Measurements from ENCODE around the gene MEGF10.

MEGF10 gene

GRCh38 chr5:127400539-127400938, 109.9 kb downstream of the MEGF10 start:
- TF ChIP-seq CTCF (IDR thresholded peaks at IDR 0.05; ENCODE audit: borderline replicate concordance, control extremely low read depth, extremely low read depth, insufficient read depth, missing control alignments), result no peak
- no peak for DNase-seq (ENCODE audit: low spot score)

GRCh38 chr5:127400946-127401670, 110.5 kb downstream of the MEGF10 start:
- no peak for DNase-seq (ENCODE audit: low spot score)
- TF ChIP-seq CTCF (IDR thresholded peaks at IDR 0.05; ENCODE audit: borderline replicate concordance, control extremely low read depth, extremely low read depth, insufficient read depth, missing control alignments), result no peak
- in situ Hi-C loops (cut with MboI; ENCODE audit: low sequenced_read_pairs, unreplicated experiment), result no loop called here

More at GRCh38 chr5:127400539-127400938, 109.9 kb downstream of the MEGF10 start:
- in situ Hi-C loops (cut with MboI; ENCODE audit: low sequenced_read_pairs, unreplicated experiment), result no loop called here

DNA sequence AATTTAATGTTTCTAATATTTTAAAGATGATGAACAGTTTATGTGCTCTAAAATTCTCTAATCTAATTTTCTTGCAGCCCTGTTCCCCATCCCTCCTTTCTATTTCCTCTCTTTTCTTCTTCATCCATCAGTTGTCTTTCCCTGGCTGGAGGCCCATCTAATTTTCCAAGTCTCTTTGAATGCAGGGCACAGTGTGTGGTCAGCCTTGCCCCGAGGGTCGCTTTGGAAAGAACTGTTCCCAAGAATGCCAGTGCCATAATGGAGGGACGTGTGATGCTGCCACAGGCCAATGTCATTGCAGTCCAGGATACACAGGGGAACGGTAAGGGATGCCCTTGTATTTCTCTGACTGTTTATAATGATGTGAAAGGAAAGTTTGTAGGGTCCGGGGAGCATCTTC, 111.8 kb downstream of the MEGF10 start:
- in situ Hi-C loops (cut with MboI; ENCODE audit: low sequenced_read_pairs, unreplicated experiment), result no loop called here
- TF ChIP-seq CTCF (IDR thresholded peaks at IDR 0.05; ENCODE audit: borderline replicate concordance, control extremely low read depth, extremely low read depth, insufficient read depth, missing control alignments), result no peak
- DNase-seq (ENCODE audit: low spot score), result no peak

DNA sequence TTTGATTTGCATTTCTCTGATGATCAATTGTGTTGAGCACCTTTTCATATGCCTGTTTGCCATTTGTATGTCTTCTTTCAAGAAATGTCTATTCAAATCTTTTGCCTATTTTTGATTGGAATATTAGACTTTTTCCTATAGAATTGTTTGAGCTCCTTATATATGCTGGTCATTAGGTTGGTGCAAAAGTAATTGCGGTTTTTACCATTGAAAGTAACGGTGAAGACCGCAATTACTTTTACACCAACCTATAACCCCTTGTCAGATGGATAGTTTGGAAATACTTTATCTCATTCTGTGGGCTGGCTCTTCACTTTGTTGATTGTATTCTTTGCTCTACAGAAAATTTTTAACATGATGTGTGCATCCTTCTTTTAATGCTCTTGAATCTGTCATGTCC, 113.6 kb downstream of the MEGF10 start:
- no peak for TF ChIP-seq CTCF (IDR thresholded peaks at IDR 0.05; ENCODE audit: borderline replicate concordance, control extremely low read depth, extremely low read depth, insufficient read depth, missing control alignments)
- in situ Hi-C loops (cut with MboI; ENCODE audit: low sequenced_read_pairs, unreplicated experiment), result no loop called here
- no peak for DNase-seq (ENCODE audit: low spot score)

DNA sequence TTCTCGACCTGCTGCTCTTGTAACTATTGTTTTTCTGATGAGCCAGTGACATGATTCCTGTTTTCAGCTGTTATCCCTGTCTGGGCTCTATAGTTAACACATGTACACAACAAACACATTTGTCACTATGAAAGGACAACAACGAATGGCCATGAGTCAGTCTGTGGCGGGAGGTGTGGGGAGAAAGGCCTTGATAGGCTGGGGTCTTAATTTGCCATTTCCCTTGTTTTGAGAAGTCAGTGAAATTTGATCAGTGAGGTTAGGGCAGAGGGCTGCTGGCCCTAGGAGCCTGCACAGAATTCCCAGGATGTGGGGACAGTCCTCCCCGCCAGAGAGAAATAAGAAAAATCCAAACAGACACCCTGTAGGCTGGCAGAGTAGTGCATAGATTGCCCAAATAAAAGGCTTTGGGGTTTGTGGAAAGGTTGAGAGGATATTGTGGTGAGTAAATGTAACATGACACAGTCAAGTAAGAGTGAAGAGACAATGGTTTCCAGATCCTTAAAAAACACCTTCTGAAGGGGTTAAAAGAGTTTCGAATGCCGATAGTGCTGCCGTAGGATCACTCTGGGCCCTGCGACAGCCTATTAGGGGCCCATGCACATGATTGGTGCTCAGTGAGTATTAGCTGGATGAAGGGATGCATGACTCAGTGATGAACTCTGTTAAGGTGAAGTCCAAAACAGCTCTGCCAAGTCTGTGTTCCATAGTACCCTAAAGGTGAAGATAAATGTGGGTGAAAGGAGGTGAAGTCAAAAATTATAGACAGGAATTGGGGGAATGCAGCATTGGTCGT, 115.9 kb downstream of the MEGF10 start:
- DNase-seq (ENCODE audit: low spot score), result no peak
- no peak for TF ChIP-seq CTCF (IDR thresholded peaks at IDR 0.05; ENCODE audit: borderline replicate concordance, control extremely low read depth, extremely low read depth, insufficient read depth, missing control alignments)
- in situ Hi-C loops (cut with MboI; ENCODE audit: low sequenced_read_pairs, unreplicated experiment), result no loop called here

GRCh38 chr5:127409246-127409917, 118.8 kb downstream of the MEGF10 start:
- no peak for TF ChIP-seq CTCF (IDR thresholded peaks at IDR 0.05; ENCODE audit: borderline replicate concordance, control extremely low read depth, extremely low read depth, insufficient read depth, missing control alignments)
- in situ Hi-C loops (cut with MboI; ENCODE audit: low sequenced_read_pairs, unreplicated experiment), result no loop called here
- no peak for DNase-seq (ENCODE audit: low spot score)
